MM.1S (cell line): ENCODE results near the gene ADAMTS12.

ENCODE experiments used
- CTCF ChIP-seq: fragments of 300-600 bp; sonication (generic); IDR thresholded peaks from 2 replicates; pipeline ENCODE4 v1.5.1; 2016; ENCODE audit warnings: antibody characterized with exemption, low read length, mixed read lengths
- EZH2 ChIP-seq: fragments of 300-600 bp; sonication (generic); optimal IDR thresholded peaks from 2 replicates; pipeline ENCODE3; 2017; ENCODE audit warnings: low read depth, mild to moderate bottlenecking, antibody characterized with exemption, low read length, mixed read lengths
- EZH2phosphoT487 ChIP-seq: fragments of 300-600 bp; sonication (generic); IDR thresholded peaks from 2 replicates; pipeline ENCODE4 v1.6.1; 2018; ENCODE audit warnings: antibody characterized with exemption, low read length

GRCh38 chr5:33494466-33494865 is 397.3 kb downstream of the ADAMTS12 start:
- TF ChIP-seq CTCF (no peak), EZH2phosphoT487 (no peak), EZH2 (no peak)
